COLO829 (cell line): Measurements from ENCODE around the gene CHD5.
A peak's percentile ranks its signal among the peaks of the same experiment; 100 is the strongest.

Experiments
- DNase-seq: peaks from one replicate; pipeline ENCODE4 v3.0.0; 2012; ENCODE audit warnings: low spot score

Gene CHD5

GRCh38 chr1:6154525-6155319 is 25.4 kb downstream of the CHD5 start:
- DNase-seq: no peak

- DNase-seq: no peak
Measured at GRCh38 chr1:6152882-6153281, 27.2 kb downstream of the CHD5 start.

- DNase-seq: no peak
Measured at GRCh38 chr1:6152181-6152580, 27.9 kb downstream of the CHD5 start.

- DNase-seq: no peak
Measured at GRCh38 chr1:6151291-6151822, 28.8 kb downstream of the CHD5 start.

- DNase-seq: no peak
Measured at GRCh38 chr1:6150006-6150938, 29.8 kb downstream of the CHD5 start.

GRCh38 chr1:6149597-6149996 is 30.5 kb downstream of the CHD5 start:
- DNase-seq: no peak

GRCh38 chr1:6148497-6149241 is 31.5 kb downstream of the CHD5 start:
- peak; percentile 52 for DNase-seq

- DNase-seq: no peak
Measured at GRCh38 chr1:6145864-6146410, 34.2 kb downstream of the CHD5 start.

- no peak for DNase-seq
Measured at GRCh38 chr1:6145396-6145750, 34.7 kb downstream of the CHD5 start.

GRCh38 chr1:6144647-6145395 is 35.3 kb downstream of the CHD5 start:
- DNase-seq: no peak

- DNase-seq: no peak
Measured at GRCh38 chr1:6144175-6144574, 35.9 kb downstream of the CHD5 start.

- no peak for DNase-seq
Measured at GRCh38 chr1:6143395-6143794, 36.7 kb downstream of the CHD5 start.

GRCh38 chr1:6142734-6143133 is 37.4 kb downstream of the CHD5 start:
- no peak for DNase-seq

- no peak for DNase-seq
Measured at GRCh38 chr1:6142036-6142621, 38.0 kb downstream of the CHD5 start.

- DNase-seq: no peak
Measured at GRCh38 chr1:6141592-6141991, 38.5 kb downstream of the CHD5 start.

- no peak for DNase-seq
Measured at GRCh38 chr1:6140413-6140812, 39.7 kb downstream of the CHD5 start.

- no peak for DNase-seq
Measured at GRCh38 chr1:6137758-6138157, 42.4 kb downstream of the CHD5 start.

GRCh38 chr1:6136516-6137220 is 43.5 kb downstream of the CHD5 start:
- DNase-seq: no peak

GRCh38 chr1:6134741-6135510 is 45.2 kb downstream of the CHD5 start:
- no peak for DNase-seq
